D721Med (cell line): ENCODE measurements around the gene PROM2.

Experiments
- DNase-seq: peaks from one replicate; pipeline ENCODE4 v3.0.0; 2011; ENCODE audit warnings: low spot score; ENCODE audit not compliant: insufficient read length
- FAIRE-seq: peaks from 2 replicates; lab custom pipeline; 2011; peaks lifted over from hg19 to GRCh38; lab: Jason Lieb, UNC
- TF ChIP-seq, protein P1 (sequence below): IDR thresholded peaks from 2 replicates; pipeline ENCODE4 v1.5.1; 2012; ENCODE audit warnings: mild to moderate bottlenecking, control low read depth; ENCODE audit not compliant: insufficient read depth; ENCODE audit errors: missing control alignments

The PROM2 gene

DNA sequence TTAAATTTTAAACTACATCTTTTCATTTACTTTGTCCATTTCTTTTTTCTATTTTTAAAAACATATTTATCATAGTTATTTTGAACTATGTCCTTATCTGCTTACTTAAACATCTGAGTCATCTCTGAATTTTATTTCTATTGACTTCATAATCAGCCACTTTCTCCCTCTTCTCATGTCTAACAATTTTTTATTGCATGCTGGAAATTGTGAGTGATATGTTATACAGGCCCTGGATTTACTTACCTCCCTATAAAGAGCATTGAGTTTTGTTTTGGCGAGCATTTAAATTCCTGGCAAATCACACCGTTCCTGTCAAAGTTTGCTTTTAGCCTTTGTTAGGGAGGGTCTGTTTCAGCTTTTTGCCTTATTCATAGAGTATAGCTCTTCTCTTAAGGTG, 62.2 kb downstream of the PROM2 start:
- no peak for DNase-seq
- TF ChIP-seq, protein P1, sequence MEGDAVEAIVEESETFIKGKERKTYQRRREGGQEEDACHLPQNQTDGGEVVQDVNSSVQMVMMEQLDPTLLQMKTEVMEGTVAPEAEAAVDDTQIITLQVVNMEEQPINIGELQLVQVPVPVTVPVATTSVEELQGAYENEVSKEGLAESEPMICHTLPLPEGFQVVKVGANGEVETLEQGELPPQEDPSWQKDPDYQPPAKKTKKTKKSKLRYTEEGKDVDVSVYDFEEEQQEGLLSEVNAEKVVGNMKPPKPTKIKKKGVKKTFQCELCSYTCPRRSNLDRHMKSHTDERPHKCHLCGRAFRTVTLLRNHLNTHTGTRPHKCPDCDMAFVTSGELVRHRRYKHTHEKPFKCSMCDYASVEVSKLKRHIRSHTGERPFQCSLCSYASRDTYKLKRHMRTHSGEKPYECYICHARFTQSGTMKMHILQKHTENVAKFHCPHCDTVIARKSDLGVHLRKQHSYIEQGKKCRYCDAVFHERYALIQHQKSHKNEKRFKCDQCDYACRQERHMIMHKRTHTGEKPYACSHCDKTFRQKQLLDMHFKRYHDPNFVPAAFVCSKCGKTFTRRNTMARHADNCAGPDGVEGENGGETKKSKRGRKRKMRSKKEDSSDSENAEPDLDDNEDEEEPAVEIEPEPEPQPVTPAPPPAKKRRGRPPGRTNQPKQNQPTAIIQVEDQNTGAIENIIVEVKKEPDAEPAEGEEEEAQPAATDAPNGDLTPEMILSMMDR = no peak
- FAIRE-seq = no peak

DNA sequence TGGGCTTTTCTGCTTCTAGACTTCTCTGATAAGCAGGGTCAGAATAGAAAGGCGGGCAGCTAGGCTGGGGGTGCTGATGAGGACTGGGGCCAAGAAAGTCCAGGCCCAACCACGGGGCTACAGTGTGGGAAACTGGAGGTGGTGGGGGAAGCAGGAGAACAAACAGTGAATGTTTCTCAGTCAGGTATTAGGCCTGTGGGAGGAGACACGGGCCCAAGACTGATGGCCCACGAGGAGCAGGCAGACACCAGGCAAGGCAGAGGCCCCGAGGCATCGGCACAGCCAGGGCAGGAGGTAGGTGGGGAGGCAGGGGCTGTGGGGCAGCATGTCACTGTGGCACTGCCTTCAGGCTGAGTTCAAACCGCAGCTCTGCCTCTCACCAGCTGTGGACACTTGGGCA, 63.6 kb downstream of the PROM2 start:
- no peak for DNase-seq
- FAIRE-seq = no peak
- TF ChIP-seq, protein P1 = no peak
